Measurements from ENCODE around the gene FLT3LG. TPM values are rescaled to one million over a fixed set of nuclear protein-coding genes. Genes with fewer than 3 reads are reported as not detected.
A peak's percentile ranks its signal among the peaks of the same experiment; 100 is the strongest.

Gene FLT3LG
- total and polyA plus RNA-seq, 2 experiments from 2014 or later = 0.49 to 1.8 TPM

GRCh38 chr19:49496574-49497008, 22.6 kb downstream of the FLT3LG start (continued):
- TF ChIP-seq ZNF462 (CRISPR knock-in tag; IDR thresholded peaks at IDR 0.05) (no peak), POLR2AphosphoS5 (IDR thresholded peaks at IDR 0.05; ENCODE audit: low read depth) (no peak), JUNB (IDR thresholded peaks at IDR 0.05; ENCODE audit: unreplicated experiment) (no peak), CTCF (conservative IDR thresholded peaks at IDR 0.05; ENCODE audit: low read depth in 2 of 2) (no peak)

- peaks cover 57% of the 10 kb centered on the region for H3K27me3 Mint-ChIP-seq (ENCODE audit: insufficient read depth, low read depth, poor library complexity)
- H3K9me2 ChIP-seq (ENCODE audit: insufficient read depth) = no peaks in the 10 kb centered on the region
- H3K4me1 Mint-ChIP-seq = peaks cover 34% of the 10 kb centered on the region
- peaks cover 42% of the 10 kb centered on the region for H3K4me1 ChIP-seq (ENCODE audit: insufficient read depth)
- peak overlapping the region; percentile 100 for H3K4me2 ChIP-seq
- peak; percentile 78 for DNase-seq (ENCODE audit: low spot score)
- H3K36me3 ChIP-seq (ENCODE audit: insufficient read depth) = peaks cover 24% of the 10 kb centered on the region
- H3K27ac ChIP-seq (ENCODE audit: low read depth) = peak overlapping the region; percentile 99
- peaks cover 66% of the 10 kb centered on the region for H3F3A ChIP-seq (replicated peaks; ENCODE audit: low read depth)
- TF ChIP-seq CREB1 (CRISPR knock-in tag; IDR thresholded peaks at IDR 0.05; ENCODE audit: low read depth) (peak; percentile 44; the same call in 1 of the 2 replicates), EZH2phosphoT487 (IDR thresholded peaks at IDR 0.05; ENCODE audit: unreplicated experiment) (no peak)
- no peak overlapping the region for H2AFZ ChIP-seq
- peaks cover 11% of the 10 kb centered on the region; the same call in 1 of the 3 replicates for H3K9me3 Mint-ChIP-seq
- peak overlapping the region; percentile 100 for H3K4me3 ChIP-seq
- peak overlapping the region; percentile 94 for H3K4me3 Mint-ChIP-seq
- H4K20me1 ChIP-seq (replicated peaks; ENCODE audit: insufficient read depth) = peaks cover 19% of the 10 kb centered on the region
- H3K36me3 Mint-ChIP-seq (ENCODE audit: low read depth) = peaks cover 58% of the 10 kb centered on the region
- H3K27ac Mint-ChIP-seq = peak overlapping the region; percentile 98
- no peaks in the 10 kb centered on the region for H3K27me3 ChIP-seq (ENCODE audit: insufficient read depth)
- peaks cover 26% of the 10 kb centered on the region for H3K79me2 ChIP-seq (replicated peaks; ENCODE audit: insufficient read depth)
- peak; percentile 0; the same call in 1 of the 3 replicates for ATAC-seq
Measured at GRCh38 chr19:49497047-49497788, 23.2 kb downstream of the FLT3LG start.
